Endodermal cell (in vitro differentiated cells): ENCODE results near the gene FAM124B. TPM values are rescaled to one million over a fixed set of nuclear protein-coding genes. Genes with fewer than 3 reads are reported as not detected.

Source experiments
- DNase-seq: peaks from one replicate; pipeline ENCODE4 v3.0.0-alpha.2; 2017
- H3K27ac ChIP-seq: 2 replicates; pipeline ENCODE4 v1.5.1; 2013; ENCODE audit warnings: mild to moderate bottlenecking, low read depth, low read length, moderate library complexity
- H3K27me3 ChIP-seq: 2 replicates; pipeline ENCODE4 v1.6.1; 2013; ENCODE audit warnings: mild to moderate bottlenecking, low read length, moderate library complexity; ENCODE audit not compliant: insufficient read depth, control insufficient read depth, poor library complexity, severe bottlenecking
- H3K36me3 ChIP-seq: 2 replicates; pipeline ENCODE4 v1.7.0; 2013; ENCODE audit warnings: mild to moderate bottlenecking, low read length, moderate library complexity; ENCODE audit not compliant: control insufficient read depth, insufficient read depth
- H3K4me1 ChIP-seq: one replicate; pipeline ENCODE4 v1.7.0; 2013; ENCODE audit warnings: low read length; ENCODE audit not compliant: control insufficient read depth, insufficient read depth
- H3K4me3 ChIP-seq: 2 replicates; pipeline ENCODE4 v1.5.1; 2013; ENCODE audit warnings: mild to moderate bottlenecking, low read length, moderate library complexity
- H3K9ac ChIP-seq: 2 replicates; pipeline ENCODE4 v1.6.1; 2013; ENCODE audit warnings: mild to moderate bottlenecking, low read length, moderate library complexity; ENCODE audit not compliant: poor library complexity, severe bottlenecking; ENCODE audit errors: extremely low read depth
- H3K9me3 ChIP-seq: 2 replicates; pipeline ENCODE4 v1.6.1; 2013; ENCODE audit warnings: mild to moderate bottlenecking, low read length, moderate library complexity; ENCODE audit not compliant: control insufficient read depth
- H3K27ac Mint-ChIP-seq: 2 replicates; pipeline ENCODE4 v1.8.0; 2020; ENCODE audit warnings: mixed read lengths
- H3K27me3 Mint-ChIP-seq: 2 replicates; pipeline ENCODE4 v1.8.0; 2021; ENCODE audit warnings: mild to moderate bottlenecking, mixed read lengths; ENCODE audit not compliant: insufficient read depth
- H3K36me3 Mint-ChIP-seq: 2 replicates; pipeline ENCODE4 v1.8.0; 2020; ENCODE audit warnings: low read depth, mixed read lengths
- H3K4me1 Mint-ChIP-seq: 2 replicates; pipeline ENCODE4 v1.8.0; 2020; ENCODE audit warnings: mixed read lengths
- H3K4me3 Mint-ChIP-seq: 2 replicates; pipeline ENCODE4 v1.8.0; 2020; ENCODE audit warnings: mild to moderate bottlenecking, moderate library complexity, mixed read lengths
- H3K9me3 Mint-ChIP-seq: 2 replicates; pipeline ENCODE4 v1.8.0; 2020; ENCODE audit warnings: mild to moderate bottlenecking, mixed read lengths
- CTCF ChIP-seq: fragments of 200-600 bp; sonication (generic); conservative IDR thresholded peaks from 2 replicates; pipeline ENCODE4 v1.5.0; 2021; ENCODE audit warnings: antibody characterized with exemption, mild to moderate bottlenecking
- WGBS, 2 experiments: methylation state at CpG; one replicate each; pipeline versions ENCODE4 v1.1.5 to v1.1.7; 2013; ENCODE audit warnings: missing lambda C conversion rate in 2 of 2, mixed read lengths in 1 of 2; ENCODE audit not compliant: insufficient coverage in 1 of 2, insufficient read length in 1 of 2; 5-methylcytosine and 5-hydroxymethylcytosine counted together
- total RNA-seq, 2 donors: library from RNA; stranded (reverse); fragmentation: NEBNext Ultra II Directional in 1 of 2; extraction: Animal tissue kit (Norgen Biotek cat#: 25700) in 1 of 2; gene quantifications; 2 replicates in 1 of 2; 3 replicates in 1 of 2; pipeline ENCODE4 v1.2.1, GENCODE V29; 2021

Gene FAM124B
- total RNA-seq, 2 donors from 2014 or later, result 0.58 to 1.2 TPM

GRCh38 chr2:224363281-224363680, 38.6 kb downstream of the FAM124B start:
- H3K9me3 Mint-ChIP-seq, result peaks cover 2% of the 10 kb centered on the region
- H3K27me3 ChIP-seq, result no peaks in the 10 kb centered on the region
- no peaks in the 10 kb centered on the region for H3K9me3 ChIP-seq
- H3K4me3 ChIP-seq, result no peak overlapping the region
- H3K27ac Mint-ChIP-seq, result no peak overlapping the region
- H3K4me1 Mint-ChIP-seq, result no peaks in the 10 kb centered on the region
- no peaks in the 10 kb centered on the region for H3K36me3 ChIP-seq
- no peaks in the 10 kb centered on the region for H3K27me3 Mint-ChIP-seq
- no peaks in the 10 kb centered on the region for H3K36me3 Mint-ChIP-seq
- DNase-seq, result no peak
- H3K4me1 ChIP-seq, result no peaks in the 10 kb centered on the region
- TF ChIP-seq CTCF, result peak; percentile 56
- no peak overlapping the region for H3K27ac ChIP-seq
- no peak overlapping the region for H3K9ac ChIP-seq
- no peak overlapping the region for H3K4me3 Mint-ChIP-seq
- WGBS, 2 experiments, result 94 to 96% methylated on average over 3 of the region's 3 CpGs

DNA sequence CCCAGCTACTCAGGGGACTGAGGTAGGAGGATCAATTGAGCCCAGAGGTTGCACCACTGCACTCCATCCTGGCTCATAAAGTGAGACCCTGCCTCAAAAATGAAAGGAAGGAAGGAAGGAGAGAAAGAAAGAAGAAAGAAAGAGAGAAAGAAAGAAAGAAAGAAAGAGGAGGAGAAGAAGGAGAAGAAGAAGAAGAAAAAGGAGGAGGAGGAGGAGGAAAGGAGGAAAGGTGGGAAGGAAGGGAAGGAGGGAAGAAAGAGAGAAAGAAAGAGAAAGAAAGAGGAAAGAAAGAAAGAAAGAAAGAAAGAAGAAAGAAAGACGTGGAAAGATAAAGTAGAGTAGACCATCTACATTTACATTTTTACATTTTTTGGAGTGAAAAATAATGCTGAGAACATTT, 39.8 kb downstream of the FAM124B start:
- Histone ChIP-seq H3K4me1 (no peaks in the 10 kb centered on the region), H3K9ac (no peak overlapping the region), H3K27ac (no peak overlapping the region), H3K4me3 (no peak overlapping the region), H3K27me3 (no peaks in the 10 kb centered on the region), H3K36me3 (no peaks in the 10 kb centered on the region), H3K9me3 (no peaks in the 10 kb centered on the region)
- no peak for TF ChIP-seq CTCF
- no peaks in the 10 kb centered on the region for H3K4me1 Mint-ChIP-seq
- WGBS, 2 experiments, result no CpG with 5 or more reads among the region's 1 CpG
- DNase-seq, result no peak
- peaks cover 2% of the 10 kb centered on the region for H3K9me3 Mint-ChIP-seq
- H3K36me3 Mint-ChIP-seq, result no peaks in the 10 kb centered on the region
- H3K27ac Mint-ChIP-seq, result no peak overlapping the region
- no peaks in the 10 kb centered on the region for H3K27me3 Mint-ChIP-seq
- no peak overlapping the region for H3K4me3 Mint-ChIP-seq

DNA sequence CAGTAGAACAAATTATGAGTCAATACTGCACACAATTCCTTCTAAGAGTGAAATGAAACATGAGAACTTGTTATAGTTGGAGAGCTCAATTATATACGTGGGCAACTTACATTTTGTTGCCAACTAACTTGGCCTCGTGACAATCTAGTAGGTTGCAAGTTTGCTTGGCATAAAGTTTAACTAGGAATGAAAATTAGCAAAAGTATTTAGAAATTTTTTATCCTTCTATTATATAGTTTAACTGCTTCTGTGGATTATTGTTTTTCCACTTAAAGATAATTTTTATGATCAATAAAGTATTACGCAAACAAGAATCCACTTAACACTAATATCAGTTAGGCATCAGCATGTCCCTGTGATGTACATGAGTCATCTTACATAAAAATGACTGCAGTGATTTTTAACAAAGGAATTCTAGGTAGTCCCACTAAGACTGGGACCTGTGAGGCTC, 41.1 kb downstream of the FAM124B start:
- no peaks in the 10 kb centered on the region for H3K27me3 Mint-ChIP-seq
- H3K27ac Mint-ChIP-seq, result no peak overlapping the region
- H3K4me1 Mint-ChIP-seq, result no peaks in the 10 kb centered on the region
- no peak overlapping the region for H3K4me3 Mint-ChIP-seq
- no peak for DNase-seq
- 94% methylated on average over 3 of the region's 3 CpGs; no CpG with 5 or more reads in 1 of the 2 experiments for whole genome bisulfite sequencing, 2 experiments
- no peaks in the 10 kb centered on the region for H3K27me3 ChIP-seq
- H3K36me3 ChIP-seq, result no peaks in the 10 kb centered on the region
- no peak overlapping the region for H3K27ac ChIP-seq
- no peaks in the 10 kb centered on the region for H3K9me3 ChIP-seq
- no peak overlapping the region for H3K9ac ChIP-seq
- peaks cover 2% of the 10 kb centered on the region for H3K9me3 Mint-ChIP-seq
- no peaks in the 10 kb centered on the region for H3K4me1 ChIP-seq
- H3K36me3 Mint-ChIP-seq, result no peaks in the 10 kb centered on the region
- TF ChIP-seq CTCF, result no peak
- H3K4me3 ChIP-seq, result no peak overlapping the region
